Spleen (tissue), 11 donors: ENCODE measurements around the gene DOCK1. TPM values are rescaled to one million over a fixed set of nuclear protein-coding genes. Genes with fewer than 3 reads are reported as not detected.

Source experiments
- DNase-seq: peaks from one replicate; pipeline ENCODE4 v3.0.0-alpha.2; 2020
- H3K27ac ChIP-seq, 8 donors: fragments of 200-600 bp; sonication (generic) in 7 of 8; 1 replicate in 4 of 8; 2 replicates in 4 of 8; pipeline versions ENCODE4 v1.5.0 to v1.8.0; 2016 to 2021; ENCODE audit warnings: inconsistent platforms in 4 of 8, mild to moderate bottlenecking in 4 of 8, moderate library complexity in 1 of 8
- H3K27me3 ChIP-seq, 7 donors: fragments of 200-600 bp; sonication (generic) in 6 of 7; replicated peaks in 1 of 7; 1 replicate in 4 of 7; 2 replicates in 3 of 7; pipeline versions ENCODE4 v1.5.0 to v1.8.0; 2016 to 2021; ENCODE audit warnings: inconsistent platforms in 3 of 7, mild to moderate bottlenecking in 1 of 7
- H3K36me3 ChIP-seq, 6 donors: fragments of 200-600 bp; sonication (generic) in 5 of 6; 1 replicate in 4 of 6; 2 replicates in 2 of 6; pipeline versions ENCODE4 v1.5.0 to v1.8.0; 2016 to 2021; ENCODE audit warnings: inconsistent platforms in 2 of 6
- H3K4me1 ChIP-seq, 6 donors: fragments of 200-600 bp; sonication (generic) in 5 of 6; 1 replicate in 3 of 6; 2 replicates in 3 of 6; pipeline versions ENCODE4 v1.5.0 to v1.8.0; 2016 to 2021; ENCODE audit warnings: inconsistent platforms in 3 of 6
- H3K4me3 ChIP-seq, 8 donors: fragments of 200-600 bp; sonication (generic) in 7 of 8; 1 replicate in 4 of 8; 2 replicates in 4 of 8; pipeline versions ENCODE4 v1.5.0 to v1.8.0; 2016 to 2021; ENCODE audit warnings: inconsistent platforms in 4 of 8, mild to moderate bottlenecking in 4 of 8, moderate library complexity in 2 of 8
- H3K9me3 ChIP-seq, 8 donors: fragments of 200-600 bp; sonication (generic) in 7 of 8; 1 replicate in 4 of 8; 2 replicates in 4 of 8; pipeline versions ENCODE4 v1.5.0 to v1.8.0; 2016 to 2021; ENCODE audit warnings: inconsistent platforms in 4 of 8
- POLR2A ChIP-seq, 3 donors: fragments of 450-650 bp; IDR thresholded peaks; one replicate each; pipeline ENCODE4 v1.5.1; 2017; ENCODE audit warnings: antibody characterized with exemption in 3 of 3, mild to moderate bottlenecking in 1 of 3
- POLR2AphosphoS5 ChIP-seq, 3 donors: sonication (generic); formaldehyde crosslinking; IDR thresholded peaks; one replicate each; pipeline ENCODE4 v1.5.1; 2017; ENCODE audit warnings: antibody characterized with exemption in 3 of 3
- WGBS, 5 donors: extraction: QIAGEN DNeasy Blood & Tissue Kit in 3 of 5; methylation state at CpG; one replicate each; pipeline versions ENCODE4 v1.1.5 to v1.1.7; 2013 to 2018; 5-methylcytosine and 5-hydroxymethylcytosine counted together
- intact Hi-C: fragments of 100-400 bp; cut with DNase I; formaldehyde crosslinking; loops from one replicate; pipeline ENCODE4 v1.15.0; 2023; ENCODE audit warnings: low total_unique reads
- polyA plus RNA-seq, 3 donors: library from polyadenylated mRNA; stranded (reverse); fragments of 200-250 nt; gene quantifications; one replicate each; pipeline ENCODE4 v1.2.1, GENCODE V29; 2013
- total RNA-seq, 7 donors: library from RNA; depleted of rRNA in 3 of 7; stranded (reverse); fragments of >200 nt in 3 of 7; fragmentation: NEBNext Ultra II Directional in 4 of 7; extraction: Animal tissue kit (Norgen Biotek cat#: 25700) in 4 of 7; gene quantifications; one replicate each; pipeline versions ENCODE4 v1.1.0 to v1.2.1, GENCODE V29; 2016 to 2021
- TF ChIP-seq, protein P1 (sequence below), 11 experiments: fragments of 200-600 bp in 7 of 11; fragments of 450-650 bp in 4 of 11; sonication (generic) in 4 of 11; IDR thresholded peaks in 8 of 11; conservative IDR thresholded peaks in 3 of 11; 1 replicate in 7 of 11; 2 replicates in 4 of 11; pipeline versions ENCODE4 v1.4.0 to v1.8.0; 2016 to 2021; ENCODE audit warnings: antibody characterized with exemption in 11 of 11, inconsistent platforms in 4 of 11, mild to moderate bottlenecking in 1 of 11
- donor health status: healthy with polysubstance abuse.
- donor health status: DM: no; HTN: no; CAD: no; lungs with moderate emphysema.
- donor health status: DM: no; HTN: no; CAD: no.
- donor health status: Bipolar disorder and iron deficiency.
- donor health status: healthy.
- donor health status: DM: no; HTN: no; CAD: no.
- donor health status: DM: yes; HTN: yes; CAD: no.

DOCK1 gene
- total and polyA plus RNA-seq, 10 donors, result 2.2 to 40.5 (median 25.1) TPM

DNA sequence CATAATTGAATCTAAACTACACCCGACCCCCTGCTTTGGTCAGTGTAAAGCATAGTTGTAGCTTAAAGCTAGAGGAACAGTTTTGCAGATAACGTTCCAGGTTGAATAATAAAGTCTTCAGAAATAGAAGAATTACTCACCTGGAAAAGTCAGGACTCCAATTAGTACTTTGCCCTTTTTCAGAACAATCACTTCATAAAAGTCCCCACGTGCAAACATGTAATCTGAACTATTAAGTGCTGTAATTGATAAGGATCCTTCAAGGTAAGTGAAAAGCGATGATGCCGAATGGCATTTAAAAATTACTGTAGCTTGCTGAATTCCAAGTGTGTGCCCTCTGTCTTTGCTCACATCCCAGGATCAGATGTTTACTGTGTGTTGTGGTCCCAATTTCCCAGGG is 344.8 kb downstream of the DOCK1 start:
- intact Hi-C loops, result no loop called here
- H3K4me3 ChIP-seq, result no peak overlapping the region
- peaks cover 0 to 5% (median 0%) of the 10 kb centered on the region in 8 donors for H3K9me3 ChIP-seq
- no peaks in the 10 kb centered on the region for H3K27me3 ChIP-seq
- H3K36me3 ChIP-seq, result peaks cover 0 to 9% (median 0%) of the 10 kb centered on the region in 6 donors
- DNase-seq, result no peak
- H3K27ac ChIP-seq, result no peak overlapping the region
- 79 to 90% (median 84%) methylated on average over 5 of the region's 5 CpGs for WGBS, 5 donors
- TF ChIP-seq POLR2AphosphoS5 (IDR thresholded peaks at IDR 0.05) (no peak), POLR2A (IDR thresholded peaks at IDR 0.05) (no peak)
- TF ChIP-seq, protein P1, sequence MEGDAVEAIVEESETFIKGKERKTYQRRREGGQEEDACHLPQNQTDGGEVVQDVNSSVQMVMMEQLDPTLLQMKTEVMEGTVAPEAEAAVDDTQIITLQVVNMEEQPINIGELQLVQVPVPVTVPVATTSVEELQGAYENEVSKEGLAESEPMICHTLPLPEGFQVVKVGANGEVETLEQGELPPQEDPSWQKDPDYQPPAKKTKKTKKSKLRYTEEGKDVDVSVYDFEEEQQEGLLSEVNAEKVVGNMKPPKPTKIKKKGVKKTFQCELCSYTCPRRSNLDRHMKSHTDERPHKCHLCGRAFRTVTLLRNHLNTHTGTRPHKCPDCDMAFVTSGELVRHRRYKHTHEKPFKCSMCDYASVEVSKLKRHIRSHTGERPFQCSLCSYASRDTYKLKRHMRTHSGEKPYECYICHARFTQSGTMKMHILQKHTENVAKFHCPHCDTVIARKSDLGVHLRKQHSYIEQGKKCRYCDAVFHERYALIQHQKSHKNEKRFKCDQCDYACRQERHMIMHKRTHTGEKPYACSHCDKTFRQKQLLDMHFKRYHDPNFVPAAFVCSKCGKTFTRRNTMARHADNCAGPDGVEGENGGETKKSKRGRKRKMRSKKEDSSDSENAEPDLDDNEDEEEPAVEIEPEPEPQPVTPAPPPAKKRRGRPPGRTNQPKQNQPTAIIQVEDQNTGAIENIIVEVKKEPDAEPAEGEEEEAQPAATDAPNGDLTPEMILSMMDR (IDR thresholded peaks at IDR 0.05 in 8 of 11, conservative IDR thresholded peaks at IDR 0.05 in 3 of 11), result no peak
- H3K4me1 ChIP-seq, result peaks cover 0 to 17% (median 5%) of the 10 kb centered on the region in 6 donors

DNA sequence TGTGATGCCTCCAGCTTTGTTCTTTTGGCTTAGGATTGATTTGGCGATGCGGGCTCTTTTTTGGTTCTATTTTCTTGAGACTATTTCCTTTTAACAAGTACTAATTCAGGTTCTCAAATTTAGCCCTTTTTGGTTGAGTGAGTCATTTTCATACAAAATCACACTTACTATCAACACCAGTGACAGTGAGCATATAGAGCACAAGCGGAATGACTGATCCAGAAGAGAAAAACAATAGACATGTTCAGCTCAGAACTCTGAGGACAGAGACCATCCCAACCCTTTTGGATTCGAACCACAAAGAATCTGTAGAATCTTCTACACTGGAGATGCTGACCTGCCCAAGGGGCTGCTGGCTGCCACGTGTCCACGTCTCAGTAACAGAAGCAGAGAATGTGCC is 347.6 kb downstream of the DOCK1 start:
- TF ChIP-seq POLR2AphosphoS5 (IDR thresholded peaks at IDR 0.05) (no peak), POLR2A (IDR thresholded peaks at IDR 0.05) (no peak)
- TF ChIP-seq, protein P1 (IDR thresholded peaks at IDR 0.05 in 8 of 11, conservative IDR thresholded peaks at IDR 0.05 in 3 of 11), result no peak
- Histone ChIP-seq H3K27me3 (no peaks in the 10 kb centered on the region), H3K9me3 (peaks cover 0 to 5% (median 0%) of the 10 kb centered on the region in 8 donors), H3K4me1 (peaks cover 0 to 21% (median 5%) of the 10 kb centered on the region in 6 donors), H3K4me3 (peak overlapping the region in 1 of 8 donors; percentile 12), H3K36me3 (peaks cover 0 to 15% (median 0%) of the 10 kb centered on the region in 6 donors), H3K27ac (peak overlapping the region in 4 of 8 donors; percentile 73 to 80 (median 75))
- WGBS, 5 donors, result 88 to 98% (median 93%) methylated on average over 6 of the region's 6 CpGs
- no peak for DNase-seq
- intact Hi-C loops, result no loop called here

DNA sequence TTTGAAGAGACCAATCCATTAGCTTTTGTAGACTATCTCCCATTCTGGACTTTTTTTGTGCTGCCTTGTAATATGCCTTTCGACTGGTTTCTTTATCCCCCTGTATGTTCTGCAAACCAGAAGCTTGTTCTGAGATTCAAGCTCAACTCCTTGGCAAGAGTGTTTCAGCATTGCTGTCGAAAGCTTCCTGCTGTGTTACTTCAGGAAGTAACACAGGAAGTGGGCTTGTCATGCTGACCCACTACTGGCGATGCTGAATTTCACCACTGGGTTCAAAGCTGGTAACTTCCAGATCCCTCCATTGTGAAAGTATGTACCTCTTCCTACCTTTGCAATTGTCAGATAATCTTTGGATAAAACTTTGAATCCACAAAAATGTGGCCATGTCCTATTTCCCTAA is 349.0 kb downstream of the DOCK1 start:
- Histone ChIP-seq H3K4me1 (peaks cover 0 to 21% (median 5%) of the 10 kb centered on the region in 6 donors), H3K9me3 (peaks cover 0 to 5% (median 0%) of the 10 kb centered on the region in 8 donors), H3K27ac (peak overlapping the region in 5 of 8 donors; percentile 48 to 80 (median 75)), H3K4me3 (peak overlapping the region in 1 of 8 donors; percentile 32), H3K27me3 (no peaks in the 10 kb centered on the region), H3K36me3 (peaks cover 0 to 10% (median 0%) of the 10 kb centered on the region in 6 donors)
- intact Hi-C loops, result no loop called here
- 9 to 20% (median 12%) methylated on average over 3 of the region's 3 CpGs for WGBS, 5 donors
- DNase-seq, result no peak
- TF ChIP-seq, protein P1 (IDR thresholded peaks at IDR 0.05 in 8 of 11, conservative IDR thresholded peaks at IDR 0.05 in 3 of 11), result peak in 1 of 11 experiments; percentile 15
- peak in 1 of 3 donors; percentile 50 for TF ChIP-seq POLR2AphosphoS5 (IDR thresholded peaks at IDR 0.05)
- TF ChIP-seq POLR2A (IDR thresholded peaks at IDR 0.05), result no peak

DNA sequence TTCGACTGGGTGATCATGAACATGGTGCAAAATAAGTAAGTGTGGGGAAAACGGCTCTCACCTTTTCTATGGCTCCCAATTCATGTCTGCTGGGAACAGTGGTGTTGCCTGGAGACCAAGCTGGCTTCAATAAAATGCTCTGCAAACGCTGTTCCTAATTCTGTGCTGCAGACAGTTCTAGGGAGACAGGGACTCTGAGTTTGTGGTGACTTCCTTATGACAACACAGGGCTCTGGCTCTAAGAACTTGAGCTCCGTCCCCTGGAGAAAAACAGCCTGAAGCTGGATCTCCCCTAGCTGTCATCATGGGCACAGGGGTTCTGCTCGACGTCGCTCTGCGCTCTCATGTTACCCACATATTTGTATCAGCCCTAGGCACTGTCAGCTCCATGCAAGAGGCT is 352.2 kb downstream of the DOCK1 start:
- Histone ChIP-seq H3K27me3 (no peaks in the 10 kb centered on the region), H3K9me3 (no peaks in the 10 kb centered on the region), H3K4me1 (peaks cover 0 to 21% (median 5%) of the 10 kb centered on the region in 6 donors), H3K36me3 (peaks cover 0 to 18% (median 0%) of the 10 kb centered on the region in 6 donors), H3K4me3 (no peak overlapping the region), H3K27ac (no peak overlapping the region)
- WGBS, 5 donors, result 69 to 85% (median 72%) methylated on average over 8 of the region's 8 CpGs
- TF ChIP-seq, protein P1 (IDR thresholded peaks at IDR 0.05 in 8 of 11, conservative IDR thresholded peaks at IDR 0.05 in 3 of 11), result no peak
- TF ChIP-seq POLR2AphosphoS5 (IDR thresholded peaks at IDR 0.05) (no peak), POLR2A (IDR thresholded peaks at IDR 0.05) (no peak)
- intact Hi-C loops, result no loop called here
- DNase-seq, result no peak
